ENCODE measurements around the gene DNAJB1.
"Not testable (repeated sequence)": the region's sequence is repeated elsewhere in the genome, so short reads cannot be mapped to it uniquely, and the experiment has no call there.

DNAJB1 gene

DNA sequence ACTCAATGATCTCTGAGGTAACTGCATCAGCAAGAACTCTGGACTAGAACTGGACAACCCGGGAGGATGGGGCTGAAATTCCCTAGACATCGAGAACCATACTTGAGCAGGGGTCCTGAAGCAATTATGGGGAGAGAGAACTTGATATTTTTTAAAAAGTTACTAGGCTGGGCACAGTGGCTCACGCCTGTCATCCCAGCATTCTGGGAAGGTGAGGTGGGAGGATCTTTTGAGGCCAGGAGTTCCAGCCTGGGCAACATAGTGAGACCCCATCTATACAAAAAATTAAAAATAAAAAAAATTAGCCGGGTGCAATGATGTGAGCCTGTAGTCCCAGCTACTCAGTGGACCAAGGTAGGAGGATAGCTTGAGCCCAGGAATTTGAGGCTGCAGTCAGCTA is 2.3 kb upstream of the DNAJB1 start:
- no peak for DNase-seq (ENCODE audit: low read depth, low spot score)

DNA sequence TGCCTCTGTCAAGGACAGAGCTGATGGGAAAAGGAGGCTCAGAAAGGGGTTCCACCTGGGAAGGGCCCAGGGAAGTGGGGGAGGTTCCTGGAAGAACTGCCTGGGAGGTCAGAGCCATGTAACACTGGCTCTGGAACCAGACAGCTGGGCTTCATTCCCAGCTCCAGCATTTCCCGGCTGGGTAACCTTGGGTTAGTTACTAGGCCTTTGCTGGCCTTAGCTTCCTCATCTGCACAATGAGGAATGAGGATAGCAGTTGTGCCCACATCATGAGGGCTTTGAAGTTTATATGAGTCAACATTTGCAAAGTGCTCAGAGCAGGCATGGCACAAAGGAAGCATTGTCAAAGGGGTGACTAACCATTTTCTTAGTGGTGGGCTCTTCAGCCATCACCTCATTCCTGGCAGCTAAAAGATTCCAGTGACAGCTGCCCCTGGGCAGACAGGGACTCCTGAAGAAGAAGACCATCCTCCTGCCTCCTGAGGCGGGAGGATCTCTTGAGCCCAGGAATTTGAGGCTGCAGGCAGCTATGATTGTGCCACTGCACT is 1.7 kb upstream of the DNAJB1 start:
- DNase-seq (ENCODE audit: low read depth, low spot score) = no peak

GRCh38 chr19:14519245-14519859 is 1.2 kb upstream of the DNAJB1 start:
- DNase-seq (ENCODE audit: low read depth, low spot score) = no peak

- DNase-seq (ENCODE audit: low read depth, low spot score) = no peak
These were observed 754 bp downstream of the DNAJB1 start for GRCh38 chr19:14517446-14517839.

DNA sequence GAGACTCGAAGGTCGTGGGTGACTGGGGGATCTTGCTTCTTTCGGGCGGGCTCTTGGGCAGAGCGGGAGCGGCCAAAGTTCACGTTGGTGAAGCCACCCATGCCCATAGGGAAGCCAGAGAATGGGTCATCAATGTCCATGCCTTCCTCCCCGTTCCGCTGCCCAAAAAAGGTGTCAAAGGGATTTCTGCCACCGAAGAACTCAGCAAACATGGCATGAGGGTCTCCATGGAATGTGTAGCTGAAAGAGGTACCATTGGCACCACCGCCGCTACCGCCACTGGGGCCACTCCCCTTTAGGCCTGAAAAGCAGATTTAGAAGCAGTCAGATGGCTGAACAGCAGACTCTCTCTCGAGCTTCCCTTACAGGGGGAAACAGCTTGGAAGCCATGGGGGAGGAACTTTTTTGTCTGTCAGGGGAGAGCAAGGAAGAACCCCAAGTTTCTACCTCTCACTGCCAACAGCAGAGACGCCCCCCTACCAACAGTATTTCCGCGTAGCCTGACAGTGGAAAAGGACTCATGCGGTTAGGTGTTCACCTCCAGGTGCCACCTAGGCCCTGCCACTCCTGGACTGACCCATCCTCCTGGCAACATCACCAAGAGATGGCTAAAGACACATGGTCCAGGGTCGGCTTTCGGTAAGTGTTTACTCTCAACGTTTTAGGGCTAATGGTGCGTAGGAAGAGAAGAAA is 1.3 kb downstream of the DNAJB1 start:
- DNase-seq (ENCODE audit: low read depth, low spot score) = no peak

DNA sequence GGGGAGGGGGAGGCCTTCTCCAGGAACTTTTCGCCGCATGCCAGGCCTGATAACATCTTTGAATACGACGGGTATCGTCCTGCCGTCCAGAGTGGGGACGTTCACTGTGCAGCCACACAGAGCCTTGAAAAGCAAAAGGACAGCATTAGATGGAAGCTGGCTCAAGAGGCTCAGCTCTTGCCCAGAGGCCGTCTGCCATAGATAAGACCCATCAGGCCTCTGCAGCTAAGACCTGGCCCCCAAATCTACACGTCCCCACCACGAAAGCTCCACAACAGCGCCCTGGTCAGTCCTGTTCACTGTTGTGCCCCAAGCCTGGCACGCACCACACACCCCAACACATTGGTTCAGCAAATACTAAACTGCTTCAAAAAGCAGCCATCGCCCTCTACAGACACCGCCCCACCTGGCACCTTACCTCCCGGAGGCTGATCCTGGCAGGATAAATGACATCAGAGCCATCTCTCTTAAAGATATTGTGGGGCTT is 2.1 kb downstream of the DNAJB1 start:
- DNase-seq (ENCODE audit: low read depth, low spot score) = no peak

DNA sequence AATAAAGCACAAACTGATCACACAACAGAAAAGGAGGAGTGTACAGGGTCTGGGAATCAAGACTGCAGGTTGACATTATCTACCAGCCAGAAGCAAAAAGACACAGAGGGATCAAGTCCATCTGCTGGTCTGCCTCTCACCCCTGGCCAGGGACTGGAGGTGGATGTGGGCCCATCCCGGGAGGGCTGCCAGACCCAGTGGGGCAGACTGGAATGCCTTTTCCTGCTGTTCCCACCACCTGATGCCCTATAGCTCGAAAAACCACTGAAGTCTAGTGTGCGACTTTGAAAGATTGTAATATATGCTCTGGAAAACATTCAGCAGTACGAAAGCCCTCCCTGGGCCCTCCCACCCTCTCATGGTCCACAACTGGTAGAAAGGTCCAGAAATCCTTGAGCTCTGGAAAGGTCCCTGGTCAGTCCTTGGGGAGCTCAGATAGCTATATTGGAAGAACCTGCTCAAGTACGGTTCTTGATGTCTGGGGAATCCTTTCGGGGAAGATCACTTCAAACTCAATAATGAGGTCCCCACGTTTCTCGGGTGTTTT is 2.6 kb downstream of the DNAJB1 start:
- DNase-seq (ENCODE audit: low read depth, low spot score) = no peak

GRCh38 chr19:14514215-14514863 is 3.9 kb downstream of the DNAJB1 start:
- DNase-seq (ENCODE audit: low read depth, low spot score) = no peak

GRCh38 chr19:14512406-14512961 is 5.7 kb downstream of the DNAJB1 start:
- no peak for DNase-seq (ENCODE audit: low read depth, low spot score)

- DNase-seq (ENCODE audit: low read depth, low spot score) = no peak
These were observed 7.0 kb downstream of the DNAJB1 start for GRCh38 chr19:14511229-14511593.

DNA sequence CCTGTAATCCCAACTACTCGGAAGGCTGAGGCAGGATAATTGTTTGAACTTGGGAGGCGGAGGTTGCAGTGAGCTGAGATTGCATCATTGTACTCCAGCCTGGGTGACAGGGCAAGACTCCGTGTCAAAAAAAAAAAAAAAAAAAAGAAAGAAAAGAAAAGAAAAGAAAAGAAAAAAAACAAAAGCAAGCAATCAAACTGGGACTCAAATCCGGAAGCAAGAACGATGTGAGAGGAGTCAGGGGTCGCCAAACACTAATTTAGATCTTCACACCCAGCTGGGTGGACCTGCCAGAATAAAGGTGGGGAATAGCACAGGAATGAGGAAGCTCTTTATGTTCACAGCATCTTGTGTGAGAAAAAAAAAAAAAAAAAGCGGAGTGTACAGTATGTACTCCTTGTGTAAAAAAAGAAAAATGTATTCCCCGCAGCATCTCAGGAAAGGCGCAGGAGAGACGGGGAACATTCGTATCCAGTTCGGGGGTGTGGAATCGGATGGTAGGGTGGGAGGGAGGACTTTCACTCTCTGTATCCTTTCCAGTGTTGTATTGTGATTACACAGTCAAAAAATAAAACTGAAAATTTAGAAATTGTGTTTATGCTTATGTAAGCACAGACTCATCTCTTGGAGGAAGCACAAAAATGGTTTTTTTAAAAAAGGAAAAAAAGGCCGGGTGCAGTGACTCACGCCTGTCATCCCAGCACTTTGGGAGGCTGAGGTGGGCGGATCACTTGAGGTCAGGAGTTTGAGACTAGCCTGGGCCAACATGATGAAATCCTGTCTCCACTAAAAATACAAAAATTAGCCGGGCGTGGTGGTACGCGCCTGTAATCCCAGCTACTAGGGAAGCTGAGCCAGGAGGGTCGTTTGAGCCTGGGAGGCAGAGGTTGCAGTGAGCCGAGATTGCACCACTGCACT is 7.6 kb downstream of the DNAJB1 start:
- no peak for DNase-seq (ENCODE audit: low read depth, low spot score)

DNA sequence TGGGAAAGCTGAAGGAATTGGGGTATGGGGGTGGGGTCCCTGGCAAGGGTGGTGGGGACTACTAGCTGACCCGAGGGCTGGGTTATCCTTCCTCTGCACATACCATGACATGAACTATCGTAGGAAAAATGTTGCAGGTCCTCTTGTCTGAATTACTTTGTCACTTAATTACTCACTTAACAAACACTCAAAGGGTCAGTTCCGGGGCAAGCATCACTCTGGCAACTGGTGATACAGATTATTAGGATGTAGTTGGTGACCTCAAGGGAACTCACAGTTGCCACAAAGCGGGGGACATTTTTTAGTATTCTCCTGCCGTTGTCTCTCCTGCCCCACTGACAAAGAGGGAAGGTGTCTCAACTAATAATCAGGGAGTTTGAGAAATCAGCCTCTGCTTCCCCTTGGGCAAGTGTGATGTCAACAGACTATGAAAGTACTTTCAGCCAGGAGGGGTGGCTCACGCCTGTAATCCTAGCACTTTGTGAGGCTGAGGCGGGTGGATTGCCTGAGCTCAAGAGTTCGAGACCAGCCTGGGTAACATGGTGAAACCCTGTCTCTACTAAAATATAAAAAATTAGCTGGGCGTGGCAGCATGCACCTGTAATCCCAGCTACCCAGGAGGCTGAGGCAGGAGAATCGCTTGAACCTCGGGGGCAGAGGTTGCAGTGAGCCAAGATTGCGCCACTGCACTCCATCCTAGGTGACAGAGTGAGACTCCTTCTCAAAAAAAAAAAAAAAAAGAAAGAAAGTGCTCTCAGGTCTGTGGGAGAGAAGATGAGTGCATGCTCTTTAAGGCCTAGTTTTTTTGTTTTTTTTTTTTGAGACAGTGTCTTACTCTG is 10.3 kb downstream of the DNAJB1 start:
- no peak for DNase-seq (ENCODE audit: low read depth, low spot score)

GRCh38 chr19:14505488-14506239 is 12.5 kb downstream of the DNAJB1 start:
- no peak for DNase-seq (ENCODE audit: low read depth, low spot score)

DNA sequence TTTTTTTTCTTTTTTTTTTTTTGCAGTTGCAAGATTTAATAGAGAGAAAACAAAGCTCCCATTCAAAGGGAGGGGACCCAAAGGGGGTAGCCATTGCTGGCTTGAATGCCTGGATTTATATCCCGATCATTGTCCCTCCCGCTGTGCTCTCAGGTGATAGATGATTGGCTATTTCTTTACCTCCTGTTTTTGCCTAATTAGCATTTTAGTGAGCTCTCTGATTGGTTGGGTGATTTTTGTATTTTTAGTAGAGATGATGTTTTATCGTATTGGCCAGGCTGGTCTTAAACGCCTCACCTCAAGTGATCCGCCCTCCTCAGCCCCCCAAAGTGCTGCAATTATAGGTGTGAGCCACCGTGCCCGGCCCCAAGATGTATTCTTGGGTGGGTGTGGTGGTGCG is 13.6 kb downstream of the DNAJB1 start:
- DNase-seq (ENCODE audit: low read depth, low spot score) = not testable (repeated sequence)

DNA sequence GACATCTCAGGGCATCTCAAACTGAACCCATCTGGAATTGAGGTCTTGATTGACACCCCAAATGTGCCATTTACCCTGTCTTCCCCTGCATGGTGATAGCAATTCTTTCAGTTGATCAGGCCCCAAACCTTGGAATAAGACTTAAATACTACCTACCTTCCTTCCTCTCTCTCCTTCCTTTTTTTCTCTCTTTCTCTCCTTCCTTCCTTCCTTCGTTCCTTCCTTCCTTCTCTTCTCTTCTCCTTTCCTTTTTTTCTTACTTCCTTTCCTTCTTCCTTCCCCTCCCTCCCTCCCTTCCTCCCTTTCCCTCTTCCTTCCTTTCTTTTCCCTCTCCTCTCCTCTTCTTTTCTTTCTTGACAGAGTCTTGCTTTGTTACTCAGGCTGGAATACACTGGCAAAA is 14.9 kb downstream of the DNAJB1 start:
- no peak for DNase-seq (ENCODE audit: low read depth, low spot score)

DNA sequence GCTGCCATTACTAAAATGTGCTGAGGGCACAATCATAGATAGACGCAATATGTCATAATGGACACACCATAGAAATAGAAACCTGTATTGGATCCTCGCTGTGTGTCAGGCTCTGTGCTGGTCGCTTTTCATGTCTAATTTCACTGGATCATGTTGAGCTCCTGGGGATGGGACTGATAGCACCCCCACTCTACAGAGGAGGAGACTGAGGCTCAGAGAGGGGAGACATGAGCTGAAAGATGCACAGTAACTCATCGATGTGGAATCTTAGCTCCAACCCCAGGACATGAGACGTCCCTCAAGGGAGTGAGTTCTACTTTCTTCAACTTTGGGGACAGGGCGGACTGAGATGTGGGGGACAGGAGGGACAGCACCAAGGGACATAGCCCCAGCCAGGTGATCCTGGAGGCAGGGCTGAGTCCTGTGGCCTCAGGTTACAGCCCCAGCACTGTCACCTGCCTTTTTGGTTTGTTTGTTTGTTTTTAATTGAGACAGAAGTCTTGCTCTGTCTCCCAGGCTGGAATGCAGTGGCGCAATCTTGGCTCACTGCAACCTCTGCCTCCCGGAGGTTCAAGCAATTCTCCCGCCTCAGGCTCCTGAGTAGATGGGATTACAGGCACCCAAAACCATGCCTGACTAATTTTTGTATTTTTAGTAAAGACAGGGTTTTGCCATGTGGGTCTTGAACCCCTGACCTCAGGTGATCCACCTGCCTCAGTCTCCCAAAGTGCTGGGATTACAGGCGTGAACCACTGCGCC is 15.7 kb downstream of the DNAJB1 start:
- no peak for DNase-seq (ENCODE audit: low read depth, low spot score)

- DNase-seq (ENCODE audit: low read depth, low spot score) = no peak
These were observed 20.8 kb downstream of the DNAJB1 start for GRCh38 chr19:14497228-14497921.

- no peak for DNase-seq (ENCODE audit: low read depth, low spot score)
These were observed 21.4 kb downstream of the DNAJB1 start for GRCh38 chr19:14496834-14497227.
